ENCODE data around the gene LAMA2. TPM values are rescaled to one million over a fixed set of nuclear protein-coding genes. Genes with fewer than 3 reads are reported as not detected.

The LAMA2 gene
- polyA plus RNA-seq, 1 of the 3 experiments (the other 2 are of a cell fraction): 0.92 TPM

DNA sequence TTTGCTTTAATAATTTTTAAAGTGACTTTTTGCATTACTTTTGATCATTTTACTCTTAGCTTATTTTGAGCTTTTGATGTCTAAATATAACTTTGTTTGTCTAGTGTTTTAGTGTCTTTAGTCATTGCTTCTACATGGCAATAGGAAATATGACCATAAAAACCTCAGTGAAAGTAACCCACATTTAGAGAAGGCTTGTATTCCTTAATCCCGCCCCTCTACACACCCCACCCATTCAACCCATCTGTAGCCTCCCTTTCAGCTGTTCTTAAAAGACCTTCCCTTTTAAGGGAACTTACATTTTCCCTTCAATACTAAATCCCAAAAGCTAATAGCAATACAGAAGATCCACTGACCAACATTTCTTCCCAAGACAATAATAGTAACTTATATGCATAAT, 225.4 kb downstream of the LAMA2 start:
- WGBS (ENCODE audit: low lambda C conversion rate): 5% methylated on average over 1 of the region's 1 CpG
- no peaks in the 10 kb centered on the region for H3K9me3 ChIP-seq
- POLR2A ChIA-PET: no interaction called here

DNA sequence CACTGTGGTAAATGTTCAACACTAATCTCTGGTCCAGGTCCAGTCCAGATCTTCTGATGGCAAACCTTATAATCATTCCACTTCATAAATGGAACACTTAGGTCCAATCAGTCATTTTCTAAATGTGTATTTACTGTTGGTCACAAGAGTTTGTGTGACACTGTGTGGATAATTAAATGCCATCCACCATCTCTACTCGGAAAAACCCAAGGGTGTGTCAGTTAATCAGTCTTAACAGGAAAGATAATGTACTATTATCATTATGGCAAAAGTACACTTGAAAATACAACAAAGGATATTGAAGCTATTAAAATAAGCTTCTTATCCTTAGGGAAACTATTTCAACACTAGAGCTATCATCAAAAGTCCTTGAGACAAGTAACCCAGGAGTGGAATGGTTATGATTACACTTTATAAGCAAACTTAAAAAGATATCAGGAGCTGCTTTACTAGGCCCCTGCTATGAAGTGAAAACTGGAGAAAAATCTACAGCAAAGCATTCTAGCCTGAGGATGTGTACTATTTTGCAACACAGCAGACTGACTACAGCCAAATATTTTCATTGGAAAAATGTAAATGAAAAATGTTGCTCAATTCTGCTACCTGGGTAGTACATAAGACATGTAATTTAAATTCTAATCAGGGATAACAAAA, 227.9 kb downstream of the LAMA2 start:
- DNase-seq: no peak
- Histone ChIP-seq H3K27ac (ENCODE audit: low read depth in 2 of 2, low read length in 1 of 2) (no peak overlapping the region), H3K36me3 (replicated peaks in 1 of 2; ENCODE audit: control insufficient read depth in 1 of 2, insufficient read depth in 2 of 2, low read length in 1 of 2) (no peaks in the 10 kb centered on the region), H2AFZ (ENCODE audit: low read depth) (no peak overlapping the region), H3K9ac (no peak overlapping the region), H3K4me1 (ENCODE audit: control insufficient read depth in 1 of 2, insufficient read depth in 2 of 2, low read depth in 1 of 2, low read length in 1 of 2) (no peaks in the 10 kb centered on the region), H3K27me3 (ENCODE audit: insufficient read depth) (no peaks in the 10 kb centered on the region; the same call in 1 of the 2 replicates), H4K20me1 (ENCODE audit: insufficient read depth) (no peaks in the 10 kb centered on the region), H3K9me3 (no peaks in the 10 kb centered on the region), H3K4me3 (ENCODE audit: low read depth in 2 of 2, low read length in 1 of 2) (no peak overlapping the region), H3K9me2 (no peaks in the 10 kb centered on the region), H3F3A (replicated peaks; ENCODE audit: insufficient read depth) (no peaks in the 10 kb centered on the region), H3K79me2 (ENCODE audit: insufficient read depth) (no peaks in the 10 kb centered on the region), H3K4me2 (no peak overlapping the region)
- CTCF ChIA-PET: no interaction called here
- 0% methylated on average over 1 of the region's 1 CpG for WGBS (ENCODE audit: low lambda C conversion rate)
- POLR2A ChIA-PET: no interaction called here
- no peak for TF ChIP-seq EP300 (IDR thresholded peaks at IDR 0.05; ENCODE audit: borderline replicate concordance in 1 of 2, low read depth in 1 of 2, low read length in 1 of 2)
- no peak for TF ChIP-seq IRF3 (IDR thresholded peaks at IDR 0.05; ENCODE audit: low read depth, low read length)
- TF ChIP-seq, protein P1, sequence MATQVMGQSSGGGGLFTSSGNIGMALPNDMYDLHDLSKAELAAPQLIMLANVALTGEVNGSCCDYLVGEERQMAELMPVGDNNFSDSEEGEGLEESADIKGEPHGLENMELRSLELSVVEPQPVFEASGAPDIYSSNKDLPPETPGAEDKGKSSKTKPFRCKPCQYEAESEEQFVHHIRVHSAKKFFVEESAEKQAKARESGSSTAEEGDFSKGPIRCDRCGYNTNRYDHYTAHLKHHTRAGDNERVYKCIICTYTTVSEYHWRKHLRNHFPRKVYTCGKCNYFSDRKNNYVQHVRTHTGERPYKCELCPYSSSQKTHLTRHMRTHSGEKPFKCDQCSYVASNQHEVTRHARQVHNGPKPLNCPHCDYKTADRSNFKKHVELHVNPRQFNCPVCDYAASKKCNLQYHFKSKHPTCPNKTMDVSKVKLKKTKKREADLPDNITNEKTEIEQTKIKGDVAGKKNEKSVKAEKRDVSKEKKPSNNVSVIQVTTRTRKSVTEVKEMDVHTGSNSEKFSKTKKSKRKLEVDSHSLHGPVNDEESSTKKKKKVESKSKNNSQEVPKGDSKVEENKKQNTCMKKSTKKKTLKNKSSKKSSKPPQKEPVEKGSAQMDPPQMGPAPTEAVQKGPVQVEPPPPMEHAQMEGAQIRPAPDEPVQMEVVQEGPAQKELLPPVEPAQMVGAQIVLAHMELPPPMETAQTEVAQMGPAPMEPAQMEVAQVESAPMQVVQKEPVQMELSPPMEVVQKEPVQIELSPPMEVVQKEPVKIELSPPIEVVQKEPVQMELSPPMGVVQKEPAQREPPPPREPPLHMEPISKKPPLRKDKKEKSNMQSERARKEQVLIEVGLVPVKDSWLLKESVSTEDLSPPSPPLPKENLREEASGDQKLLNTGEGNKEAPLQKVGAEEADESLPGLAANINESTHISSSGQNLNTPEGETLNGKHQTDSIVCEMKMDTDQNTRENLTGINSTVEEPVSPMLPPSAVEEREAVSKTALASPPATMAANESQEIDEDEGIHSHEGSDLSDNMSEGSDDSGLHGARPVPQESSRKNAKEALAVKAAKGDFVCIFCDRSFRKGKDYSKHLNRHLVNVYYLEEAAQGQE (IDR thresholded peaks at IDR 0.05; ENCODE audit: low read depth, low read length): no peak
- TF ChIP-seq YY1 (IDR thresholded peaks at IDR 0.05; ENCODE audit: low read depth): no peak
- TF ChIP-seq FOXJ3 (CRISPR knock-in tag; IDR thresholded peaks at IDR 0.05): no peak
- TF ChIP-seq RAD21 (IDR thresholded peaks at IDR 0.05; ENCODE audit: low read length): no peak
- TF ChIP-seq USF2 (IDR thresholded peaks at IDR 0.05; ENCODE audit: borderline replicate concordance, low read depth, low read length): no peak
- TF ChIP-seq EZH2phosphoT487 (IDR thresholded peaks at IDR 0.05; ENCODE audit: borderline replicate concordance, low read depth): no peak
- no peak for TF ChIP-seq NRF1 (IDR thresholded peaks at IDR 0.05; ENCODE audit: low read depth, low read length)

More for the DNA sequence above, 225.4 kb downstream of the LAMA2 start:
- Histone ChIP-seq H3K4me3 (ENCODE audit: low read depth in 2 of 2, low read length in 1 of 2) (no peak overlapping the region), H3K36me3 (replicated peaks in 1 of 2; ENCODE audit: control insufficient read depth in 1 of 2, insufficient read depth in 2 of 2, low read length in 1 of 2) (no peaks in the 10 kb centered on the region), H2AFZ (ENCODE audit: low read depth) (no peak overlapping the region), H3K4me2 (no peak overlapping the region), H3K9ac (no peak overlapping the region), H3K9me2 (no peaks in the 10 kb centered on the region), H4K20me1 (ENCODE audit: insufficient read depth) (no peaks in the 10 kb centered on the region), H3K27ac (ENCODE audit: low read depth in 2 of 2, low read length in 1 of 2) (no peak overlapping the region), H3K79me2 (ENCODE audit: insufficient read depth) (no peaks in the 10 kb centered on the region), H3K4me1 (ENCODE audit: control insufficient read depth in 1 of 2, insufficient read depth in 2 of 2, low read depth in 1 of 2, low read length in 1 of 2) (no peaks in the 10 kb centered on the region), H3F3A (replicated peaks; ENCODE audit: insufficient read depth) (no peaks in the 10 kb centered on the region), H3K27me3 (ENCODE audit: insufficient read depth) (no peaks in the 10 kb centered on the region; the same call in 1 of the 2 replicates)
- DNase-seq: no peak
- CTCF ChIA-PET: interaction anchor here (0.8 to 1.0 kb wide), 2 partner anchors 12 to 144 kb away, joined by 3 read pairs; no protein-coding TSS in a partner anchor
- TF ChIP-seq GATA2 (CRISPR knock-in tag; IDR thresholded peaks at IDR 0.05) (no peak), IRF3 (IDR thresholded peaks at IDR 0.05; ENCODE audit: low read depth, low read length) (no peak), CHD2 (IDR thresholded peaks at IDR 0.05; ENCODE audit: low read length, partially characterized antibody) (no peak), ELF1 (IDR thresholded peaks at IDR 0.05) (no peak), RFX5 (IDR thresholded peaks at IDR 0.05; ENCODE audit: low read length) (no peak), EP300 (IDR thresholded peaks at IDR 0.05; ENCODE audit: borderline replicate concordance in 1 of 2, low read depth in 1 of 2, low read length in 1 of 2) (no peak), JUND (IDR thresholded peaks at IDR 0.05) (no peak), RXRA (IDR thresholded peaks at IDR 0.05; ENCODE audit: borderline replicate concordance, low read depth) (no peak)
- TF ChIP-seq, protein P2, sequence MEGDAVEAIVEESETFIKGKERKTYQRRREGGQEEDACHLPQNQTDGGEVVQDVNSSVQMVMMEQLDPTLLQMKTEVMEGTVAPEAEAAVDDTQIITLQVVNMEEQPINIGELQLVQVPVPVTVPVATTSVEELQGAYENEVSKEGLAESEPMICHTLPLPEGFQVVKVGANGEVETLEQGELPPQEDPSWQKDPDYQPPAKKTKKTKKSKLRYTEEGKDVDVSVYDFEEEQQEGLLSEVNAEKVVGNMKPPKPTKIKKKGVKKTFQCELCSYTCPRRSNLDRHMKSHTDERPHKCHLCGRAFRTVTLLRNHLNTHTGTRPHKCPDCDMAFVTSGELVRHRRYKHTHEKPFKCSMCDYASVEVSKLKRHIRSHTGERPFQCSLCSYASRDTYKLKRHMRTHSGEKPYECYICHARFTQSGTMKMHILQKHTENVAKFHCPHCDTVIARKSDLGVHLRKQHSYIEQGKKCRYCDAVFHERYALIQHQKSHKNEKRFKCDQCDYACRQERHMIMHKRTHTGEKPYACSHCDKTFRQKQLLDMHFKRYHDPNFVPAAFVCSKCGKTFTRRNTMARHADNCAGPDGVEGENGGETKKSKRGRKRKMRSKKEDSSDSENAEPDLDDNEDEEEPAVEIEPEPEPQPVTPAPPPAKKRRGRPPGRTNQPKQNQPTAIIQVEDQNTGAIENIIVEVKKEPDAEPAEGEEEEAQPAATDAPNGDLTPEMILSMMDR (IDR thresholded peaks at IDR 0.05): no peak

All from SK-N-SH (cell line).